ENCODE data around the gene BLOC1S4.

DNA sequence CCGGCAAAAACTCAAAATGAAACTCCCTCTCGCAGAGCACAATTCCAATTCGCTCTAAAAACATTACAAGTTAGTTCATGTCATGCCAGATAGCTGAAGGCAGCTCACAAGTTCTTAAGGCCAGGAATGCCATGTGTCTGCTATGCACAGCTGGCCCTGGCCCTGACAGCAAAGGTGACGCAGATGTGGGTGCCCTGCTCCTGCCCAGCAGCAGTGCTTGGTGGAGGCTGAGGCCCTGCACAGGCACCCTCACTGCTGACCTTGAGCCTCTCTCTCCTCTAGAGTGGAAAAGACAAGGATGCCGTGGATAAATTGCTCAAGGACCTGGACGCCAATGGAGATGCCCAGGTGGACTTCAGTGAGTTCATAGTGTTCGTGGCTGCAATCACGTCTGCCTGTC, 19.4 kb upstream of the BLOC1S4 start:
- TF ChIP-seq, protein P1, sequence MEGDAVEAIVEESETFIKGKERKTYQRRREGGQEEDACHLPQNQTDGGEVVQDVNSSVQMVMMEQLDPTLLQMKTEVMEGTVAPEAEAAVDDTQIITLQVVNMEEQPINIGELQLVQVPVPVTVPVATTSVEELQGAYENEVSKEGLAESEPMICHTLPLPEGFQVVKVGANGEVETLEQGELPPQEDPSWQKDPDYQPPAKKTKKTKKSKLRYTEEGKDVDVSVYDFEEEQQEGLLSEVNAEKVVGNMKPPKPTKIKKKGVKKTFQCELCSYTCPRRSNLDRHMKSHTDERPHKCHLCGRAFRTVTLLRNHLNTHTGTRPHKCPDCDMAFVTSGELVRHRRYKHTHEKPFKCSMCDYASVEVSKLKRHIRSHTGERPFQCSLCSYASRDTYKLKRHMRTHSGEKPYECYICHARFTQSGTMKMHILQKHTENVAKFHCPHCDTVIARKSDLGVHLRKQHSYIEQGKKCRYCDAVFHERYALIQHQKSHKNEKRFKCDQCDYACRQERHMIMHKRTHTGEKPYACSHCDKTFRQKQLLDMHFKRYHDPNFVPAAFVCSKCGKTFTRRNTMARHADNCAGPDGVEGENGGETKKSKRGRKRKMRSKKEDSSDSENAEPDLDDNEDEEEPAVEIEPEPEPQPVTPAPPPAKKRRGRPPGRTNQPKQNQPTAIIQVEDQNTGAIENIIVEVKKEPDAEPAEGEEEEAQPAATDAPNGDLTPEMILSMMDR (IDR thresholded peaks at IDR 0.05; ENCODE audit: low read length): no peak
- TF ChIP-seq EZH2 (IDR thresholded peaks at IDR 0.05; ENCODE audit: borderline replicate concordance, low read length): no peak

Measured in OCI-LY1 (cell line).